RWPE1 (cell line): ENCODE results near the gene MTTP.

ENCODE experiments used
- CTCF ChIA-PET: fragments of 350-600 bp; sonication (Branson Sonifier 250); formaldehyde crosslinking; extraction: SDS; loops from one replicate; lab custom pipeline; 2021; lab: Yijun Ruan, JAX
- POLR2A ChIA-PET: fragments of 400-600 bp; formaldehyde crosslinking; extraction: SDS; loops from one replicate; lab custom pipeline; 2020; ENCODE audit warnings: antibody characterized with exemption; ENCODE audit not compliant: low non-redundant PET; lab: Yijun Ruan, JAX
- DNase-seq: peaks from one replicate; pipeline ENCODE4 v3.0.0; 2012; ENCODE audit warnings: low spot score
- H3K27ac ChIP-seq: fragments of 450-650 bp; 2 replicates; pipeline ENCODE4 v1.5.1; 2017
- CTCF ChIP-seq: fragments of 450-650 bp; conservative IDR thresholded peaks from 2 replicates; pipeline ENCODE4 v1.5.1; 2017; ENCODE audit warnings: low read depth, mild to moderate bottlenecking

MTTP gene

GRCh38 chr4:99640676-99641075 is 66.1 kb downstream of the MTTP start:
- TF ChIP-seq CTCF = no peak
- DNase-seq = no peak
- CTCF ChIA-PET = interaction anchor here (0.7 kb wide), 1 partner anchor 1166 kb away, joined by 3 read pairs; no protein-coding TSS in a partner anchor
- POLR2A ChIA-PET = no interaction called here
- no peak overlapping the region for H3K27ac ChIP-seq

GRCh38 chr4:99642725-99643489 is 68.3 kb downstream of the MTTP start:
- no peak for DNase-seq
- no peak overlapping the region for H3K27ac ChIP-seq
- ChIA-PET POLR2A (no interaction called here), CTCF (interaction anchor here (0.6 kb wide), 1 partner anchor 715 kb away, joined by 3 read pairs; no protein-coding TSS in a partner anchor)
- TF ChIP-seq CTCF = no peak

DNA sequence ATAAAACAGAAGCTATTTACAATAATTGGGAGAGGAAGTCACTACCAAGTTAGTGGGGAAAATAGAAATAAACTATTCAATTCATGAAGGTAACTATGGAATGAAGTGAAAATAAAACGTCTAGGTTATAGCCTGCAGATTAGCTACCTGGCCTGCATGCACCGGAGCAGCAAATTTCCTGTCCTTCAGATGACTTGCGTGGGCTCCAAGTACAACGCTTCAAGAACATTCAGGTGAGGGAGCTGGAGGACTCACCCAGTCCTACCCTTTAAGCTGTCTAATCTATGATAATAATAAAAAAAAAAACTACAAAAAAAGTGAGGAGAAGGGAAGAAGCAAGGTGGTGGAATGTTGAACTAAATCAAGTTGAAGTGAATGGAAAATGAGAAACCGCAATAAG is 69.8 kb downstream of the MTTP start:
- DNase-seq = no peak
- H3K27ac ChIP-seq = no peak overlapping the region
- no peak for TF ChIP-seq CTCF
- ChIA-PET POLR2A (no interaction called here), CTCF (no interaction called here)

DNA sequence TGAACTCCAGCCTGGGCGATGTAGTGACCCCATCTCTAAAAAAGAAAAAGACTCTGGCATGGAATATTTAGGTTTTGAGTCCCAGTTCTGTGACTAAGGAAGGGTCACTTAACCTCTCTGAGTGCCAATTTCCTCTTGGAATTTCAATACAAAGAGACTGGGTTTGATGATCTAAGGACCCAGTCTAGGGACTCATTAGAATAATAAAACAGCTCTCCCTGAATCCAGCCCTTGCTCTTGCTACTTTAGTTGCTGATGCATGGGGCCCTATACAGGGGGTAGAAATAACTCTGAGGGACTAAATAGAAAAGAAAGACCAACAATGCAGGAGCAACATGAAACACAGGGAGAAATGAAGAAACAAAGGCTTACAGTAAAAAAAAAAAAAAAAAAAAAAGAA is 70.4 kb downstream of the MTTP start:
- DNase-seq = no peak
- ChIA-PET POLR2A (no interaction called here), CTCF (no interaction called here)
- no peak overlapping the region for H3K27ac ChIP-seq
- TF ChIP-seq CTCF = no peak

- no peak overlapping the region for H3K27ac ChIP-seq
- no peak for TF ChIP-seq CTCF
Observed at GRCh38 chr4:99645638-99646037, 71.0 kb downstream of the MTTP start.

GRCh38 chr4:99647071-99647470 is 72.4 kb downstream of the MTTP start:
- no peak for DNase-seq
- no peak overlapping the region for H3K27ac ChIP-seq
- no peak for TF ChIP-seq CTCF
- CTCF ChIA-PET = interaction anchor here (0.6 to 0.7 kb wide), 2 partner anchors 68 to 72 kb away, joined by 3 to 4 read pairs; partner anchors contain the start of gene MTTP
- POLR2A ChIA-PET = no interaction called here

More at GRCh38 chr4:99645638-99646037, 71.0 kb downstream of the MTTP start:
- no peak for DNase-seq
- ChIA-PET POLR2A (no interaction called here), CTCF (no interaction called here)
